Fibroblast of mammary gland (primary cell): ENCODE results near the gene DVL2.

ENCODE experiments used
- DNase-seq: peaks from one replicate; pipeline ENCODE4 v3.0.0-alpha.2; 2010; ENCODE audit warnings: low read depth
- H3K4me3 ChIP-seq: 2 replicates; pipeline ENCODE4 v1.5.1; 2011; ENCODE audit warnings: low read depth, mild to moderate bottlenecking, low read length, moderate library complexity; ENCODE audit not compliant: control insufficient read depth
- TF ChIP-seq, protein P1 (sequence below): conservative IDR thresholded peaks from 2 replicates; pipeline ENCODE4 v1.5.1; 2011; ENCODE audit warnings: low read depth, low read length, inconsistent platforms; ENCODE audit not compliant: control insufficient read depth, insufficient read depth

Gene DVL2

DNA sequence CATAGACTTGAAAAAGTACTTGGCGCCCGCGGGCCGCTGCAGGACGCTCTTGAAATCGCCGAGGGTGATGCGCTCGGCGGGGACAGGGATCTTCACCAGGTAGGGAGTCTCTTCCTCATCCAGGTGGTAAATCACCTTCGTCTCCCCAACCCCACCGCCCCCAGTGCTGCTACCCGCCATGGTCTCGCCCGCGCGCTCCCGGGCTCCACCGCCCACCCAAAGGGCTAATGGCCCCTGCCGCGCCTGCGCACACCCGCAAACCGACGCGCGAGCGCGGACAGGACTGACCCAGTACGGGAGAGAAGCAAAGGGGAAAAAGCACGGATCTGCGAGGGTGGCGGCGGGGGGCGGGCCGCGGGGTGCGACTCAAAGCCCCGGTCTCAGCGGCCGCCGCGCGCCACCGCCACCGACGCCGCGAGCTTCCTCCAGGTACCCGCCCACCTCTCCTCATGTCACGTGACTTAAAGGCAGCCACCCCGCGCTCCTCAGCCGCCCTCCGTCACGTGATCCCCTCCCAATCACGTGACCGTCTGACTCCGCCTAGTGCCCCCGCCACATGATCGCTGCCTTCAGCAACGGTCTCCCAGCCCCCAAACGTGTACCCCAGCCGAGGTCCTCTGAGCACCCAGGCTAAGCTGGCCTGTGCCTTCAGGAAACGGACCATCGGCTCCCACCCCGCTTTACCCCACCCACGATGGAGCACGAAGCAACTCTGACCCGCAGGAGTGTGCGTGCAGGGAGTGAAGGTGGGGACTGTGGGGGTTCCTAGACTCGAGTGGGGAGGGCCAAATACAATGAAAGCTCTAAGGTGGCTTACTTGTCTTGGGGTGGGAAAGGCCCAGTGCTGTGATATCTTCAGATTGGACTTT is at the start of gene DVL2:
Gene DVL2, minus strand, starts transcription at position 435 of the 869 bp plus-strand sequence. Its CDS starts 255 bp downstream, at position 180.
- H3K4me3 ChIP-seq = peak within 1 kb of the TSS; percentile 88
- DNase-seq = peak; percentile 94
- TF ChIP-seq, protein P1, sequence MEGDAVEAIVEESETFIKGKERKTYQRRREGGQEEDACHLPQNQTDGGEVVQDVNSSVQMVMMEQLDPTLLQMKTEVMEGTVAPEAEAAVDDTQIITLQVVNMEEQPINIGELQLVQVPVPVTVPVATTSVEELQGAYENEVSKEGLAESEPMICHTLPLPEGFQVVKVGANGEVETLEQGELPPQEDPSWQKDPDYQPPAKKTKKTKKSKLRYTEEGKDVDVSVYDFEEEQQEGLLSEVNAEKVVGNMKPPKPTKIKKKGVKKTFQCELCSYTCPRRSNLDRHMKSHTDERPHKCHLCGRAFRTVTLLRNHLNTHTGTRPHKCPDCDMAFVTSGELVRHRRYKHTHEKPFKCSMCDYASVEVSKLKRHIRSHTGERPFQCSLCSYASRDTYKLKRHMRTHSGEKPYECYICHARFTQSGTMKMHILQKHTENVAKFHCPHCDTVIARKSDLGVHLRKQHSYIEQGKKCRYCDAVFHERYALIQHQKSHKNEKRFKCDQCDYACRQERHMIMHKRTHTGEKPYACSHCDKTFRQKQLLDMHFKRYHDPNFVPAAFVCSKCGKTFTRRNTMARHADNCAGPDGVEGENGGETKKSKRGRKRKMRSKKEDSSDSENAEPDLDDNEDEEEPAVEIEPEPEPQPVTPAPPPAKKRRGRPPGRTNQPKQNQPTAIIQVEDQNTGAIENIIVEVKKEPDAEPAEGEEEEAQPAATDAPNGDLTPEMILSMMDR = no peak

DNA sequence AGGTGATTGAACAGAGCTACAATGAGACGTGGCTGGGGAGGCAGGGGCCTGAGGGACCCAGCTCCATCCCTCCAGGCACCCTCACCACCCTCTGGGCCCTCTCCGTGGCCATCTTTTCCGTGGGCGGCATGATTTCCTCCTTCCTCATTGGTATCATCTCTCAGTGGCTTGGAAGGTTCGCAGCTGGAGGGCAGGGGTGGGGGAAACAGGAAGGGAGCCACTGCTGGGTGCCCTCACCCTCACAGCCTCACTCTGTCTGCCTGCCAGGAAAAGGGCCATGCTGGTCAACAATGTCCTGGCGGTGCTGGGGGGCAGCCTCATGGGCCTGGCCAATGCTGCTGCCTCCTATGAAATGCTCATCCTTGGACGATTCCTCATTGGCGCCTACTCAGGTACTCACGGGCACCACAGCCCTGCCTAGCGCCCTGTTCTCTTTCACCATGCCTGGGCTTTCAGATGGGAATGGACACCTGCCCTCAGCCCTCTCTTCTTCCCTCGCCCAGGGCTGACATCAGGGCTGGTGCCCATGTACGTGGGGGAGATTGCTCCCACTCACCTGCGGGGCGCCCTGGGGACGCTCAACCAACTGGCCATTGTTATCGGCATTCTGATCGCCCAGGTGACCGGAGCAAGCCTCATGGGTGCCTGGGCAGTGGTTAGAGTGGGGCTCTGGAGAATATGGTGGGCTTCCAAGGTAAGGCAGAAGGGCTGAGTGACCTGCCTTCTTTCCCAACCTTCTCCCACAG is 49.3 kb upstream of the DVL2 start:
- DNase-seq = no peak
- TF ChIP-seq, protein P1 = no peak
- H3K4me3 ChIP-seq = no peak overlapping the region

DNA sequence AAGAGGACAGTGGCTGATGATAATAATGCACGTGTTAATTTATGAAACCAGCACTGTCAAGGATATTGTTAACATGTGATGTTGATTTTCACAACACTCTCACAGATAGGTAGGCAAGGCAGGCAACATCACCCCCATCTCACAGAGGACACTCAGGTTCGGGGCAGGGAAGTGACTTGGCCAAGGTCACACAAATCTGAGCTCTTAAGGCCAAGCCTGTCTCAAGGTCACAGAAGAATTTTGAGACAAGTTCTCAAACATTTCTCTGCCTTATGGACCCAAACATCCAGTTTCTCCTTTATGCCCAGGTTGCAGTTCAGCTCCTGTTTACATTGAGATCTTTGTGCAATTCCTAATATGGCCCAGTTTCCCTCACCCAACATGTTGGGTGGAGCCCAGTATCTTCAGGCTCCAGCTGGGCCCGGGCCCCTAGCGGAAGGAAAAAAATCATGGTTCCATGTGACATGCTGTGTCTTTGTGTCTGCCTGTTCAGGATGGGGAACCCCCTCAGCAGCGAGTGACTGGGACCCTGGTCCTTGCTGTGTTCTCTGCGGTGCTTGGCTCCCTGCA is 48.5 kb upstream of the DVL2 start:
- TF ChIP-seq, protein P1 = no peak
- no peak overlapping the region for H3K4me3 ChIP-seq
- no peak for DNase-seq

DNA sequence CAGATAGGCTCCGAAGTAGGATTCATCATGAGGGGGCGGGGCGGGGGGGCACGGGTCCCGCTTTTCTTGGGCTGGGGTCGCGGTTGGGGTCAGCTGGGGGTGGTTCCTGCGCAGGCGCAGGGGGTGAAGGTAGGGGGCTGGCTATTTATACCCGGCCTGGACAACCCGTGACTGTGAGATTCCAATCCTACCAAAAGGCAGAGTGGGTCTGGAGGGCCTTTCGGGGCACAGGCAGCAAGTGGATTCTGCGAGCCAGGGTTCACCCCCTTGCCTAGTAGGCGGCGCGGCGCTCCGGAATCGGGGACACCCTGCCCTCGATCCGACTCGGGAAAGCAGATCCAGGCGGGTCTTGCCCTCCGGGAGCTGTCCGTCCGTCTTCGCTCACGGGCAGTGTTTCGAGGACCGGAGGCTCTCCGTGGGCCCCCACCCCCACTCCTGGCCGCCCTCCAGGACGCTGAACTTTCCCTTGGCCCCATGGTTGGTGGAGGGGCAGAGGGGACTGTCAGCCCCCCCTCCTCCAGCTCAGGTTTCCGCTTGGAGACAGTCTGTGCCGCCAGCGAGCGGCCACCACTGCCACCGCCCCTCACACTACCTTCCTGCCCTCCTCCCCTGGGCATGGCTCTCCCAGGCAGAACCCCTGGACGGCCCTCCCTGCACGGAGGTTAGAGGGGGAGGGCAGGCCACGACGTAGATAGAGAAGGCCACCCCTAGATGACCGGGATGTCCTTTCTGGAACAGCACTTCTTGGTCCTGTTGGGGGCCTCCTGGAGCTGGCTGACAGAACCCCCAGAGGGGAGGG is 47.8 kb upstream of the DVL2 start:
- TF ChIP-seq, protein P1 = no peak
- DNase-seq = no peak
- H3K4me3 ChIP-seq = peak overlapping the region; percentile 37

DNA sequence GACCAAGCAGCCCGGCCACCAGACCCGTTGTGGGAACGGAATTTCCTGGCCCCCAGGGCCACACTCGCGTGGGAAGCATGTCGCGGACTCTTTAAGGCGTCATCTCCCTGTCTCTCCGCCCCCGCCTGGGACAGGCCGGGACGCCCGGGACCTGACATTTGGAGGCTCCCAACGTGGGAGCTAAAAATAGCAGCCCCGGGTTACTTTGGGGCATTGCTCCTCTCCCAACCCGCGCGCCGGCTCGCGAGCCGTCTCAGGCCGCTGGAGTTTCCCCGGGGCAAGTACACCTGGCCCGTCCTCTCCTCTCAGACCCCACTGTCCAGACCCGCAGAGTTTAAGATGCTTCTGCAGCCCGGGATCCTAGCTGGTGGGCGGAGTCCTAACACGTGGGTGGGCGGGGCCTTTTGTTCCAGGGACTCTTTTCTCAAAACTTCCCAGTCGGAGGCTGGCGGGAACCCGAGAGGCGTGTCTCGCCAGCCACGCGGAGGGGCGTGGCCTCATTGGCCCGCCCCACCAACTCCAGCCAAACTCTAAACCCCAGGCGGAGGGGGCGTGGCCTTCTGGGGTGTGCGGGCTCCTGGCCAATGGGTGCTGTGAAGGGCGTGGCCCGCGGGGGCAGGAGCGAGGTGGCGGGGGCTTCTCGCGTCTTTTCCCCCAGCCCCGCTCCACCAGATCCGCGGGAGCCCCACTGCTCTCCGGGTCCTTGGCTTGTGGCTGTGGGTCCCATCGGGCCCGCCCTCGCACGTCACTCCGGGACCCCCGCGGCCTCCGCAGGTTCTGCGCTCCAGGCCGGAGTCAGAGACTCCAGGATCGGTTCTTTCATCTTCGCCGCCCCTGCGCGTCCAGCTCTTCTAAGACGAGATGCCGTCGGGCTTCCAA is 47.0 kb upstream of the DVL2 start, which contains the start of gene SLC2A4:
Gene SLC2A4, plus strand, starts transcription at position 645 of the 879 bp plus-strand sequence. Its CDS starts 217 bp downstream, at position 862.
- peak; percentile 92 for DNase-seq
- peak within 1 kb of the TSS; percentile 44 for H3K4me3 ChIP-seq
- TF ChIP-seq, protein P1 = no peak
